Measurements from ENCODE around the gene B2M. TPM values are rescaled to one million over a fixed set of nuclear protein-coding genes. Genes with fewer than 3 reads are reported as not detected.
"Not testable (repeated sequence)": the region's sequence is repeated elsewhere in the genome, so short reads cannot be mapped to it uniquely, and the experiment has no call there.

The B2M gene
- total RNA-seq, 1 donor from 2014 or later: 1,758 TPM

DNA sequence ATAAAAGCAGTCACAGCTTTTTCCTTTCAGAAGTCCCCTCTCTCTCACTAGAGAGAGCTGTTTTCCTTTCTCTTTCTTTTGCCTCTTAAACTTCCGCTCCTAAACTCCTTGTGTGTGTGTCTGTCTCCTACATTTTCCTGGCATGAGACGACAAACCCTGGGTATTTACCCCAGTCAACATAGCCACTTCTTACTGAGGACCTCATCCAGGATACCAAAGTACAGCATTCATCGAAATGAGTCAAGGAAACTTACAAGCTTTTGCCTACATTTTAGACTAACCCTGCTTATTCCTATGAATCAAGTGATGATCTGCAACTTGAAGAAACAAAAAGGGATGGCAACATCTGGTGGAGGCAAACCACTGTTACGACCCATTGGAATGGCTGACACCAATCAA, 16.9 kb upstream of the B2M start:
- no peak for ATAC-seq
- no peak for DNase-seq (ENCODE audit: low spot score)

DNA sequence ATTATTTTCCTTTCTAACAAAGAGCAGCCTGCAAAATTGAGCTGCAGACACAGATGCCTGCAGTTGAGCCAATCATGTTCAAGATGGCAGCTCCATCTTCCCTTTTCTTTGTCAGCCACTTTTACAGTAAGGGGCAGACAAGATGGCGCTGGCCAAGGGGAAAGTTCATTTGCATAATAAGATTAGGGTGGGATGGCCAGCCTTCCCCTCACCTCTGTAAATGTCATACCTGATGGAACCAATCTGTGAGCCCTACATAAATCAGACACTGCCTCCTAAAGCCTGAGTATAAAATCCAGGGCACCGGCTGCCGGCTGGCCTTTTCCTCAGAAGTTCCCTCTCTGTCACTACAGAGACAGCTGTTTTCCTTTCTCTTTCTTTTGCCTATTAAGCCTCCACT, 16.0 kb upstream of the B2M start:
- intact Hi-C loops (cut with DNase I): no loop called here

More for the DNA sequence above, 16.9 kb upstream of the B2M start:
- intact Hi-C loops (cut with DNase I): no loop called here

DNA sequence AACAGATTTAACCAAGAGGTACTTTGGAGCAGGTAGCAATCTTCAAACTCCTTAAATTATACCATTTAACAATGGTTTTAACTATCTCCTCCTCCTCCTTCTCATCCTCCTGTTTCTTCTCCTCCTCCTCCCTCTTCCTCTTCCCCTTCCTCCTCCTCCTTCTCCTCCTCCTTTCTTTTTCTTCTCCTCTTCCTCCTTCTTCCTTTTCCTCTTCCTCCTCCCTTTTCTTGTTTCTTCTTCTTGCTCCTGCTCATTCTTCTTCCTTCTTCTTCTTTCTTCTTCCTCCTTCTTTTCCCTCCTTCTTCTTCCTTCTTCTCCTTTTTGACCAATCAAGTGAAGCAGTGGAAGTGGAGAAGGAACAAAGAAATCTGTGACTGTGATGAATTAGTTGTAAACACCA, 14.3 kb upstream of the B2M start:
- intact Hi-C loops (cut with DNase I): no loop called here
- ATAC-seq (no peak), DNase-seq (ENCODE audit: low spot score) (no peak)

More for the DNA sequence above, 16.0 kb upstream of the B2M start:
- DNase-seq (ENCODE audit: low spot score): no peak
- no peak for ATAC-seq

DNA sequence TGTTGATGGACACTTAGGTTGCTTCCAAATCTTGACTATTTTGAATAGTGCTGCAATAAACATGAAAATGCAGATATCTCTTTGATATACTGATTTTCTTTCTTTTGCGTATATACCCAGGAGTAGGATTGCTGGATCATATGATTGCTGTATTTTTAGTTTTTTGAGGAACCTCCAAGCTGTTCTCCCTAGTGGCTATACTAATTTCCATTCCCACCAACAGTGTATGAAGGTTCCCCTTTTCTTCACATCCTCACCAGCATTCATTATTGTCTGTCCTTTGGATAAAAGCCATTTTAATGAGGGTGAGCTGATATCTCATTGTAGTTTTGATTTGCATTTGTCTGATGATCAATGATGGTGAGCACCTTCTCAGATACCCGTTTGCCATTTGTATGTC, 12.7 kb upstream of the B2M start:
- ATAC-seq (no peak), DNase-seq (ENCODE audit: low spot score) (no peak)
- intact Hi-C loops (cut with DNase I): no loop called here

DNA sequence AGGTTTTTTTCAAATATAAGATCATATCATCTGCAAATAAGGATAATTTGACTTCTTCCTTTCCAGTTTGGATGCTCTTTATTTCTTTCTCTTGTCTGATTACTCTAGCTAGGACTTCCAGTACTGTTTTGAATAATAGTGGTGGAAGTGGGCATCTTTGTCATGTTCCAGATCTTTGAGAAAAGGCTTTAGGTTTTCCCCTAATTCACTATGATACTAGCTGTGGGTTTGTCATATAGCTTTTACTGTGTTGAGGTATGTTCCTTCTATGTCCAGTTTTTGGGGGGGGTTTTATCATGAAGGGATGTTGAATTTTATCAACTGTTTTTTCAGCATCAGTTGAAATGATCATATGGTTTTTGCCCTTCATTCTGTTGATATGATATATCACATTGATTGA, 10.6 kb upstream of the B2M start:
- intact Hi-C loops (cut with DNase I); DNase-seq (ENCODE audit: low spot score); ATAC-seq: not testable (repeated sequence)

DNA sequence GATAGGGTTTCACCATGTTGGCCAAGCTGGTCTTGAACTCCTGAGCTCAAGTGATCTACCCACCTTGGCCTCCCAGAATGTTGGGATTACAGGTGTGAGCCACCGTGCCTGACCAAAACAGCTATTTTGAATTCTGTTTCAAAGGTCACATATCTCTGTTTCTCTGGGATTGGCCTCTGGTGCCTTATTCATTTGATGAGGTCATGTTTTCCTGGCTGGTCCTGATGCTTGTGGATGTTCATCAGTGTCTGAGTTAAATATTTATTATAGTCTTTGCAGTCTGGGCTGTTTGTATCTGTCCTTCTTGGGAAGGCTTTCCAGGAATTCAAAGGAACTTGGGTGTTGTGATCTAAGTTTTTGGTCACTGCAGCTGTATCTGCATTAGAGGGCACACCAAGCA, 5.3 kb upstream of the B2M start:
- intact Hi-C loops (cut with DNase I): no loop called here
- DNase-seq (ENCODE audit: low spot score) (no peak), ATAC-seq (no peak)

DNA sequence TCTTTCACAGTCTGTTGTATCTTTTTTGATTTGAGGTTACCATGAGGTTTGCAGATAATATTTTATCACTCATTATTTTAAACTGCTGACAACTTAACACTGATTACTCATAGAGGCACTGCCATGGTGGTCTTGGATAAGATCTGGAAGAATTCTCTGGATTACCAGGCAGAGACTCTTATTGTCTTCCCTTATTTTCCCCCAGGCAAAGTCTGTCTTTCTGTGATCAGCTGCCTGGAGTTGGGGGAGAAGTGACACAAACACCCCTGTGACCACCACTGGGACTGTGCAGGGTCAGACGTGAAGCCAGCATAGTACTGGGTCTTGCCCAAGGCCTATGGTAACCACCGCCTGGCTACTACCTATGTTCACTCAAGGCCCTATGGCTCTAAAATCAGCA, 4.9 kb upstream of the B2M start:
- intact Hi-C loops (cut with DNase I): no loop called here
- DNase-seq (ENCODE audit: low spot score) (no peak), ATAC-seq (no peak)

DNA sequence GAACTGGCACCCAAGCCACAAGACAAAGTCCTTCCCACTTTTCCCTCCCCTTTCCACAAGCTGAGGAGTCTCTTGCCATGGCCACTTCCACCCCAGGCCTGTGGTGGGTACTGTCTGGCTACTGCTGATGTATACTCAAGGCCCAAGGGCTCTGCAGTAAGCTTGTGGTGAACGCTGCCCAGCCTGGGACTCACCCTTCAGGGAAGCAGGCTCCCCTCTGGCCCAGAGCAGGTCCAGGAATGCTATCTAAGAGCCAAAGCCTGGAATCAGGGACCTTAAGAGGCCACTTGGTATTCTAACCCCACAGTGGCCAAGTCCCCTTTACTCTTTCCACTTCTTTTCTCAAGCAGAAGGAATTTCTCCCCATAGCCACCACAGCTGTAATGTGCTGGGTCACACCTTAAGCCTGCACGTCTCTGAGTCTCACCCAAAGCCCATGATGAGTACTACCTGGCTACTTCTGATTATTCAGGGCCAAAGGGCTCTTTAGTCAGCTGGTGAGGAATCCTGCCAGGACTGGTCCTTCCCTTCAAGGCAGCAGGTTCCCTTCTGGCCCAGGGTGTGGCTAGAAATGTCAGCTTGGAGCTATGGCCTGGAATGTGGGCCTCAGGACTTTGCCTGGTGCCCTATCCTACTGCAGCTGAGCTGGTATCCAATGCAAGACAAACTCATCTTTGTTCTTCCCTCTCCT, 4.2 kb upstream of the B2M start:
- DNase-seq (ENCODE audit: low spot score) (no peak), ATAC-seq (no peak)
- intact Hi-C loops (cut with DNase I): no loop called here

DNA sequence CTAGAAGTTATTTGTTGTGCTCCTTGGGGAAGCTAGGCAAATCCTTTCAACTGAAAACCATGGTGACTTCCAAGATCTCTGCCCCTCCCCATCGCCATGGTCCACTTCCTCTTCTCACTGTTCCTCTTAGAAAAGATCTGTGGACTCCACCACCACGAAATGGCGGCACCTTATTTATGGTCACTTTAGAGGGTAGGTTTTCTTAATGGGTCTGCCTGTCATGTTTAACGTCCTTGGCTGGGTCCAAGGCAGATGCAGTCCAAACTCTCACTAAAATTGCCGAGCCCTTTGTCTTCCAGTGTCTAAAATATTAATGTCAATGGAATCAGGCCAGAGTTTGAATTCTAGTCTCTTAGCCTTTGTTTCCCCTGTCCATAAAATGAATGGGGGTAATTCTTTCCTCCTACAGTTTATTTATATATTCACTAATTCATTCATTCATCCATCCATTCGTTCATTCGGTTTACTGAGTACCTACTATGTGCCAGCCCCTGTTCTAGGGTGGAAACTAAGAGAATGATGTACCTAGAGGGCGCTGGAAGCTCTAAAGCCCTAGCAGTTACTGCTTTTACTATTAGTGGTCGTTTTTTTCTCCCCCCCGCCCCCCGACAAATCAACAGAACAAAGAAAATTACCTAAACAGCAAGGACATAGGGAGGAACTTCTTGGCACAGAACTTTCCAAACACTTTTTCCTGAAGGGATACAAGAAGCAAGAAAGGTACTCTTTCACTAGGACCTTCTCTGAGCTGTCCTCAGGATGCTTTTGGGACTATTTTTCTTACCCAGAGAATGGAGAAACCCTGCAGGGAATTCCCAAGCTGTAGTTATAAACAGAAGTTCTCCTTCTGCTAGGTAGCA, 851 bp upstream of the B2M start:
- no peak for DNase-seq (ENCODE audit: low spot score)
- ATAC-seq: no peak
- intact Hi-C loops (cut with DNase I): no loop called here

DNA sequence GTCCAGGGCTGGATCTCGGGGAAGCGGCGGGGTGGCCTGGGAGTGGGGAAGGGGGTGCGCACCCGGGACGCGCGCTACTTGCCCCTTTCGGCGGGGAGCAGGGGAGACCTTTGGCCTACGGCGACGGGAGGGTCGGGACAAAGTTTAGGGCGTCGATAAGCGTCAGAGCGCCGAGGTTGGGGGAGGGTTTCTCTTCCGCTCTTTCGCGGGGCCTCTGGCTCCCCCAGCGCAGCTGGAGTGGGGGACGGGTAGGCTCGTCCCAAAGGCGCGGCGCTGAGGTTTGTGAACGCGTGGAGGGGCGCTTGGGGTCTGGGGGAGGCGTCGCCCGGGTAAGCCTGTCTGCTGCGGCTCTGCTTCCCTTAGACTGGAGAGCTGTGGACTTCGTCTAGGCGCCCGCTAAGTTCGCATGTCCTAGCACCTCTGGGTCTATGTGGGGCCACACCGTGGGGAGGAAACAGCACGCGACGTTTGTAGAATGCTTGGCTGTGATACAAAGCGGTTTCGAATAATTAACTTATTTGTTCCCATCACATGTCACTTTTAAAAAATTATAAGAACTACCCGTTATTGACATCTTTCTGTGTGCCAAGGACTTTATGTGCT, 527 bp downstream of the B2M start:
- peak; percentile 73 for ATAC-seq
- intact Hi-C loops (cut with DNase I): no loop called here

DNA sequence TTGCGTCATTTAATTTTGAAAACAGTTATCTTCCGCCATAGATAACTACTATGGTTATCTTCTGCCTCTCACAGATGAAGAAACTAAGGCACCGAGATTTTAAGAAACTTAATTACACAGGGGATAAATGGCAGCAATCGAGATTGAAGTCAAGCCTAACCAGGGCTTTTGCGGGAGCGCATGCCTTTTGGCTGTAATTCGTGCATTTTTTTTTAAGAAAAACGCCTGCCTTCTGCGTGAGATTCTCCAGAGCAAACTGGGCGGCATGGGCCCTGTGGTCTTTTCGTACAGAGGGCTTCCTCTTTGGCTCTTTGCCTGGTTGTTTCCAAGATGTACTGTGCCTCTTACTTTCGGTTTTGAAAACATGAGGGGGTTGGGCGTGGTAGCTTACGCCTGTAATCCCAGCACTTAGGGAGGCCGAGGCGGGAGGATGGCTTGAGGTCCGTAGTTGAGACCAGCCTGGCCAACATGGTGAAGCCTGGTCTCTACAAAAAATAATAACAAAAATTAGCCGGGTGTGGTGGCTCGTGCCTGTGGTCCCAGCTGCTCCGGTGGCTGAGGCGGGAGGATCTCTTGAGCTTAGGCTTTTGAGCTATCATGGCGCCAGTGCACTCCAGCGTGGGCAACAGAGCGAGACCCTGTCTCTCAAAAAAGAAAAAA, 1.2 kb downstream of the B2M start:
- DNase-seq (ENCODE audit: low spot score): peak; percentile 76
- peak; percentile 81 for ATAC-seq
- intact Hi-C loops (cut with DNase I): no loop called here

More for the DNA sequence above, 527 bp downstream of the B2M start:
- DNase-seq (ENCODE audit: low spot score): peak; percentile 75

DNA sequence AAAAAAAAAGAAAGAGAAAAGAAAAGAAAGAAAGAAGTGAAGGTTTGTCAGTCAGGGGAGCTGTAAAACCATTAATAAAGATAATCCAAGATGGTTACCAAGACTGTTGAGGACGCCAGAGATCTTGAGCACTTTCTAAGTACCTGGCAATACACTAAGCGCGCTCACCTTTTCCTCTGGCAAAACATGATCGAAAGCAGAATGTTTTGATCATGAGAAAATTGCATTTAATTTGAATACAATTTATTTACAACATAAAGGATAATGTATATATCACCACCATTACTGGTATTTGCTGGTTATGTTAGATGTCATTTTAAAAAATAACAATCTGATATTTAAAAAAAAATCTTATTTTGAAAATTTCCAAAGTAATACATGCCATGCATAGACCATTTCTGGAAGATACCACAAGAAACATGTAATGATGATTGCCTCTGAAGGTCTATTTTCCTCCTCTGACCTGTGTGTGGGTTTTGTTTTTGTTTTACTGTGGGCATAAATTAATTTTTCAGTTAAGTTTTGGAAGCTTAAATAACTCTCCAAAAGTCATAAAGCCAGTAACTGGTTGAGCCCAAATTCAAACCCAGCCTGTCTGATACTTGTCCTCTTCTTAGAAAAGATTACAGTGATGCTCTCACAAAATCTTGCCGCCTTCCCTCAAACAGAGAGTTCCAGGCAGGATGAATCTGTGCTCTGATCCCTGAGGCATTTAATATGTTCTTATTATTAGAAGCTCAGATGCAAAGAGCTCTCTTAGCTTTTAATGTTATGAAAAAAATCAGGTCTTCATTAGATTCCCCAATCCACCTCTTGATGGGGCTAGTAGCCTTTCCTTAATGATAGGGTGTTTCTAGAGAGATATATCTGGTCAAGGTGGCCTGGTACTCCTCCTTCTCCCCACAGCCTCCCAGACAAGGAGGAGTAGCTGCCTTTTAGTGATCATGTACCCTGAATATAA, 2.0 kb downstream of the B2M start:
- DNase-seq (ENCODE audit: low spot score) (no peak), ATAC-seq (no peak)
- intact Hi-C loops (cut with DNase I): no loop called here

DNA sequence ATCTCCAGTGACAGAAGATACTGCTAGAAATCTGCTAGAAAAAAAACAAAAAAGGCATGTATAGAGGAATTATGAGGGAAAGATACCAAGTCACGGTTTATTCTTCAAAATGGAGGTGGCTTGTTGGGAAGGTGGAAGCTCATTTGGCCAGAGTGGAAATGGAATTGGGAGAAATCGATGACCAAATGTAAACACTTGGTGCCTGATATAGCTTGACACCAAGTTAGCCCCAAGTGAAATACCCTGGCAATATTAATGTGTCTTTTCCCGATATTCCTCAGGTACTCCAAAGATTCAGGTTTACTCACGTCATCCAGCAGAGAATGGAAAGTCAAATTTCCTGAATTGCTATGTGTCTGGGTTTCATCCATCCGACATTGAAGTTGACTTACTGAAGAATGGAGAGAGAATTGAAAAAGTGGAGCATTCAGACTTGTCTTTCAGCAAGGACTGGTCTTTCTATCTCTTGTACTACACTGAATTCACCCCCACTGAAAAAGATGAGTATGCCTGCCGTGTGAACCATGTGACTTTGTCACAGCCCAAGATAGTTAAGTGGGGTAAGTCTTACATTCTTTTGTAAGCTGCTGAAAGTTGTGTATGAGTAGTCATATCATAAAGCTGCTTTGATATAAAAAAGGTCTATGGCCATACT, 4.0 kb downstream of the B2M start:
- DNase-seq (ENCODE audit: low spot score) (no peak), ATAC-seq (no peak)
- intact Hi-C loops (cut with DNase I): no loop called here

DNA sequence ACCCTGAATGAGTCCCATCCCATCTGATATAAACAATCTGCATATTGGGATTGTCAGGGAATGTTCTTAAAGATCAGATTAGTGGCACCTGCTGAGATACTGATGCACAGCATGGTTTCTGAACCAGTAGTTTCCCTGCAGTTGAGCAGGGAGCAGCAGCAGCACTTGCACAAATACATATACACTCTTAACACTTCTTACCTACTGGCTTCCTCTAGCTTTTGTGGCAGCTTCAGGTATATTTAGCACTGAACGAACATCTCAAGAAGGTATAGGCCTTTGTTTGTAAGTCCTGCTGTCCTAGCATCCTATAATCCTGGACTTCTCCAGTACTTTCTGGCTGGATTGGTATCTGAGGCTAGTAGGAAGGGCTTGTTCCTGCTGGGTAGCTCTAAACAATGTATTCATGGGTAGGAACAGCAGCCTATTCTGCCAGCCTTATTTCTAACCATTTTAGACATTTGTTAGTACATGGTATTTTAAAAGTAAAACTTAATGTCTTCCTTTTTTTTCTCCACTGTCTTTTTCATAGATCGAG, 4.5 kb downstream of the B2M start:
- ATAC-seq (no peak), DNase-seq (ENCODE audit: low spot score) (no peak)
- intact Hi-C loops (cut with DNase I): no loop called here

DNA sequence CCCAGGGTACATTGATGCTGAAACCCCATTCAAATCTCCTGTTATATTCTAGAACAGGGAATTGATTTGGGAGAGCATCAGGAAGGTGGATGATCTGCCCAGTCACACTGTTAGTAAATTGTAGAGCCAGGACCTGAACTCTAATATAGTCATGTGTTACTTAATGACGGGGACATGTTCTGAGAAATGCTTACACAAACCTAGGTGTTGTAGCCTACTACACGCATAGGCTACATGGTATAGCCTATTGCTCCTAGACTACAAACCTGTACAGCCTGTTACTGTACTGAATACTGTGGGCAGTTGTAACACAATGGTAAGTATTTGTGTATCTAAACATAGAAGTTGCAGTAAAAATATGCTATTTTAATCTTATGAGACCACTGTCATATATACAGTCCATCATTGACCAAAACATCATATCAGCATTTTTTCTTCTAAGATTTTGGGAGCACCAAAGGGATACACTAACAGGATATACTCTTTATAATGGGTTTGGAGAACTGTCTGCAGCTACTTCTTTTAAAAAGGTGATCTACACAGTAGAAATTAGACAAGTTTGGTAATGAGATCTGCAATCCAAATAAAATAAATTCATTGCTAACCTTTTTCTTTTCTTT, 5.8 kb downstream of the B2M start:
- DNase-seq (ENCODE audit: low spot score): no peak
- ATAC-seq: no peak
- intact Hi-C loops (cut with DNase I): no loop called here

DNA sequence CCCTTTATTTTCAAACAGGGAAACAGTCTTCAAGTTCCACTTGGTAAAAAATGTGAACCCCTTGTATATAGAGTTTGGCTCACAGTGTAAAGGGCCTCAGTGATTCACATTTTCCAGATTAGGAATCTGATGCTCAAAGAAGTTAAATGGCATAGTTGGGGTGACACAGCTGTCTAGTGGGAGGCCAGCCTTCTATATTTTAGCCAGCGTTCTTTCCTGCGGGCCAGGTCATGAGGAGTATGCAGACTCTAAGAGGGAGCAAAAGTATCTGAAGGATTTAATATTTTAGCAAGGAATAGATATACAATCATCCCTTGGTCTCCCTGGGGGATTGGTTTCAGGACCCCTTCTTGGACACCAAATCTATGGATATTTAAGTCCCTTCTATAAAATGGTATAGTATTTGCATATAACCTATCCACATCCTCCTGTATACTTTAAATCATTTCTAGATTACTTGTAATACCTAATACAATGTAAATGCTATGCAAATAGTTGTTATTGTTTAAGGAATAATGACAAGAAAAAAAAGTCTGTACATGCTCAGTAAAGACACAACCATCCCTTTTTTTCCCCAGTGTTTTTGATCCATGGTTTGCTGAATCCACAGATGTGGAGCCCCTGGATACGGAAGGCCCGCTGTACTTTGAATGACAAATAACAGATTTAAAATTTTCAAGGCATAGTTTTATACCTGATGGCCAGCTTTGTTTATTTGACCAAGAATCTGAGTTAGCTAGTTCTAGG, 7.0 kb downstream of the B2M start:
- intact Hi-C loops (cut with DNase I): no loop called here
- ATAC-seq (no peak), DNase-seq (ENCODE audit: low spot score) (no peak)

DNA sequence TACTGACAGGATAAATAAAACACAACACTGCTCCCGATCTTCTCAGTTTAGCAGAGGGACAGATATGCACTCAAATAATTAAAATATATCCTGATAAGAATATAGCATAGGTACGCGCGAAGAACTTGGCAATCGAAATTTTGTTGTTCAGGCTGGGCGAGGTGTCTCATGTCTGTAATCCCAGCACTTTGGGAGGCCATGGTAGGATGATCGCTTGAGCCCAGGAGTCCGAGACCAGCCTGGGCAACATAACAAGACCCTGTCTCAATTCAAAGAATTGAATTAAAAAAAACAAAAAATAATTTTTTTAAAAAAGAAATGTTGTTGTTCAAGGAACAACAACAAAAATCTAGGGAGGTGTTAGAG, 7.6 kb downstream of the B2M start:
- intact Hi-C loops (cut with DNase I): no loop called here
- no peak for ATAC-seq

More for the DNA sequence above, 7.6 kb downstream of the B2M start:
- DNase-seq (ENCODE audit: low spot score): no peak

Measured in sciatic nerve (tissue), 2 donors.